ENCODE measurements around the gene DPYSL5.
"Not testable (repeated sequence)": the region's sequence is repeated elsewhere in the genome, so short reads cannot be mapped to it uniquely, and the experiment has no call there.

DPYSL5 gene

GRCh38 chr2:26876260-26876659 is 28.3 kb downstream of the DPYSL5 start:
- DNase-seq: no peak

- DNase-seq: no peak
These were observed 29.3 kb downstream of the DPYSL5 start for GRCh38 chr2:26877276-26877675.

- DNase-seq: no peak
These were observed 32.2 kb downstream of the DPYSL5 start for GRCh38 chr2:26880161-26880560.

GRCh38 chr2:26880910-26881435 is 33.0 kb downstream of the DPYSL5 start:
- no peak for DNase-seq

DNA sequence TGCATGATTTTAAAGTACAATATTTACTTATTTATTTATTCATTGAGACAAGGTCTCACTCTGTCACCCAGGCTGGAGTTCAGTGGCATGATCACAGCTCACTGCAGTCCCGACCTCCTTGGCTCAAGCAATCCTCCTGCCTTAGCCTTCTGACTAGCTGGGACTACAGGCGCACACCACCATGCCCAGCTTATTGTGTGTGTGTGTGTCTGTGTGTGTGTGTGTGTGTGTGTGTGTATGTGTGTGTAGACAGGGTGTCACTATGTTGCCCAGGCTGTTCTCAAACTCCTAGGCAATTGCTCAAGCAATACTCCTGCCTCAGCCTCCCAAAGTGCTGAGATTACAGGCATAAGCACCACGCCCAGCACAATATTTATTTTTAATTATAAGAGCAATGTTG is 34.3 kb downstream of the DPYSL5 start:
- DNase-seq: not testable (repeated sequence)

GRCh38 chr2:26883956-26884355 is 36.0 kb downstream of the DPYSL5 start:
- DNase-seq: peak; percentile 47

DNA sequence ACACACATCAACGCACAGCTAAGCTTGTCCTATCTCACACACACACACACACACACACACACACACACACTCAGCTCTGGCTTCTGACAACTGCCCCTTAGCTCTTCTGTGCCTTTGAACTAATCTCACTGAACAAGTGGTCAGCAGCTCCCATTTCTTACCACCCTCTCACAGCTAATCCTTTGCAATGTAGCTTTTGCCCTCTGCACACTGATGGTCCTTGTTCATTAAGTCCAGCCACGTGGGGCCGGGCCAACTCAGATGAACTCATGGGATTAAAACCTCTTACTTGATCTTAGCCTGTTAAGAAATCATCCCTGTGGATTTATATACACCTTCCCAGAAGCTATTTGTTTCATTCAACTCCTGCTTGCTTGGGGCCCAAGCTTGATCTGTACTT is 36.6 kb downstream of the DPYSL5 start:
- no peak for DNase-seq

GRCh38 chr2:26885651-26886329 is 37.9 kb downstream of the DPYSL5 start:
- no peak for DNase-seq

DNA sequence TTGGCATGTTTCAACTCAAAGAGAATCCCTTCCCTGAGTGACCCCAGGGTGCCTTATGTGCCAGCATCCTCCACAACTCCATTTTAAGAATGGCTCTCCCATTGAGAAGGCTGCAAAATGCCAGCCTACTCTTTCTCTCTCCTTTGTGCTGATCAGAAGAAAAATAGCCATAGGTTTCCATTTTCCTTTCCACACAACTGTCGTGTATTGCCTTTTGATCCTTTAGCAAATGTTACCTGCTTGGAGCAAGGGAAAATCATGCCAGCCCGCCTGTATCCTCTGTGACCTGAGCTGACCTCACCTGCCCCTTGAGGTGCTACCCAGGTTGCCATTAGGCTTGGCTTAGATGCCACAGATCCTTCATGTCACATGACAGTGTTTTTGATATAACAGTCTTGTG is 38.8 kb downstream of the DPYSL5 start:
- DNase-seq: no peak

DNA sequence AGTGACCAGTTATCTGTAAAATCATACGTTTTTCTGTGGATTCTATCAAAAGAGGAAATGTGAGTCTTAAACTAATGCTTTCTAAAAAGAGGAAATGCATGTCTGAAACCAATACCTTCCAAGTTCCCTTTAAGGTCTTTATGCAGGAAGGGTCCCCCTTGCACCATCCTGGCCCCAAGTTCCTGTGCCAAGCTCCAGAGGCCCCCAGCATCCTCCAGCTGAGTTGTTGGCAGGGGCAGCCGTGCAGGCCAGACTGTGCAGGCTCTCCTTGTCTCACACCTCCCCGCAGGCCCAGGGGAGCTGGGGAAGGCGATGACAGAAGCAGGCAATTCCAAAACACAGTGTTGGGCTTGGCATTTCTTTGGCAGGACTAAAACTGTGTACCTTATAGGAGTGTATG is 39.2 kb downstream of the DPYSL5 start:
- DNase-seq: no peak

DNA sequence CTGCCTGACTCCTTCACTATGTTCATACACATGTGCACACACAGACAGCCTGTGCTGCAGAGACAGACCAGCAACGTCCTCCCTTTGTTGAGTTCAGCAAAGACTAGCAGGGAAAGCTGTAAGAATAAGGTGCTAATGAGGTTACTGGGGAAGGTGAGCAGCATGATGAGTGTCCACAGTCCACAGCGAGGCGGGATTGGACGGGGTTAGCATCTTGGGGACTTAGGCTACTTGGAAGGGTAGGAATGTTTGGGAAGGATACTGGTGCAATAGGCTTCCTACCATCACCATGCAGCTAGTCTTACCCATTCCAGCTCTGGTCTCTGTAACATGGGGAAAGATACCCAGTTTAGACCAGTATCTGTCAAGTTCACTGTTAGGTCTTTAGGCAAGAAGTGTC is 41.9 kb downstream of the DPYSL5 start:
- no peak for DNase-seq

DNA sequence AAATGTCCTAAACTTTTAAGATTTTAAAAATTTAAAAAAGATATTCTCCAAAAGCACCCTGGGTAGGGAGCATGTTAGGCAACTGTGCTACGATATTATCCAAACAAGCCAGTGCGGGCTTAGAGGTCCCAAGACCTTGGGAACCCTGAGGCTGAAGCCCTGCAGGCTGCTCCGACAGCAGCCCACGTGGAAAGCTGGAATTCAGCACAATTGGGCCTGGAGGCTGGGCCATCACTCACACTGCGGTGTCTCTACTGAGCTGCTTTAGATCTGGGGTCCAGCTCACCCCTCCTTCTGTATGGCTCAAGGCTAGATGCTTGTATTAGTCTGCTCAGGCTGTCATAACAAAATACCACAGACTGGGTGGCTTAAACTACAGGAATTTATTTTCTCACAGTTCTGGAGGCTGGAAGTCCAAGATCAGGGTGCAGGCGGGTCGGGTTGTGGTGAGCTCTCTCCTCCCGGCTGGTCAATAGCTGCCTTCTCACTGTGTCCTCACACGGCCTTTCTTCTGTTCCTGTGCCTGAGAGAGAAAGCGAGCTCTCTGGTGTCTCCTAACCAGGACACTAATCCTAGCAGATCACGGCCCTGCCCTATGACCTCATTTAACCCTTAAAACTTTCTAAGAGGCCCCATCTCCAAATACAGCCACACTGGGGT is 42.5 kb downstream of the DPYSL5 start:
- DNase-seq: no peak

DNA sequence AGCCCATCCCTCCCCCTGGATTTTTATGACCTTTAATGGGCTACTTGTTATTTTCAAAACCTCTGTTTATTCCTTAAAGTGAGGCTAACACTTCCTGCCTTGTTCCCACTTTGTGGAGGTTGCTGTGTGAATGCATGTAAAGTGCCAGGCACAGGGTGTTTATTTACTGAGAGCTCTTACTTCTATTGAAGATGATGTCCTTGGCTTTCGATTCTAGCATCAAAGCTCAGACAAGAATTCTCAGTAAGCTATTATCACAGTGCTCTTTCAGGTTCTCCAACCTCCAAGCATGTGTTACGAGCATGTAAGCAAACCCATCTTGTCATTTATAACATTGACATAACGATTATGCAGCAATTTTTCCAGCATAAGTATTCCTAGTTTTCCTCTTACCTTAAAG is 44.2 kb downstream of the DPYSL5 start:
- DNase-seq: peak; percentile 43

DNA sequence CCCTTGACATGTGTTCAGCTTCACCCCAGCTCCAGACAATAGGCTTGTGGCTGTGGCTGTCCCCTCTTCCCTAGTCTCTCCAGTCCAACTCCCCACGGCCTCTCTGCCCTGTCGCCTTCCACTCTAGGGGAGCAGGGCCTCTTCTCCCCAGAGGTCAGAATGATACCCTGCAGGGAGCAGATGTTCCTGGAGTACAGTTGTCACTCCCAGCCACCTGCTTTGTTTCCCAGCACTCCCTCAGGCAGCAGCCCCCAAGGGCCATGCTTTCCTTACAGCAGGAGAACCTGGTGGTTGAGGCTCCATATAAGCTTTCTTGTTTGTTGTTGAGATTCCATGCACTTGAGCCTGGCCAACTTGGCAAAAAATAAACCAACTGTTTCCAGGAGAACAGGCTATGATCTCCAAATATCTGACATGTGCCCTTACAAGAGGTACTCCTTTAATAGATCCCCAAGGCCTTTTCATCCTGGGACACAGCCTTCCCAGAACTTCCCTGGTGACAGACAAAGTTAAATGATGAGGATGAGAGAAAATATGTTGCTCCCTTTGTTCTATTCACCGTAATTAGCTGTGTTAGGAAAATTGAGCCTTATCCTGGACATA is 45.1 kb downstream of the DPYSL5 start:
- peak; percentile 56 for DNase-seq

DNA sequence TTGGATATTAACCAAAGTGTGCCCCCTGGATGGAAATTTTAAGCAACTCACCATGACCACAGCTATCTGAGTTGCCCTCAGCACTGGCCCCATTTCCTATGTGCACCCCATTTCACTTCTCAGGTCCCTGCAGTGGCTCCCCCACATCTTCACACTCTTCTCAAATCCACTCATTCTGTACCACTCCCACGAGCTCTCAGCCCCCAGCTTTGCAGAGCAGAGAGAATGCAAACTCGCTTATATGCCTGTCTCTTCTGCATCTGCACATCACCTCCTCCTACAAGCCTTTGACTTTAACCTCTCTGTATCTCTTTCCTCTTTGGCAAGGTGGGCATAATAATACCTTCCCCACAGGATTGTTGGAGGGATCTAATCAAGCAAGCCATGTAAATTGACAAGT is 46.2 kb downstream of the DPYSL5 start:
- no peak for DNase-seq

- DNase-seq: no peak
These were observed 50.0 kb downstream of the DPYSL5 start for GRCh38 chr2:26897807-26898479.

DNA sequence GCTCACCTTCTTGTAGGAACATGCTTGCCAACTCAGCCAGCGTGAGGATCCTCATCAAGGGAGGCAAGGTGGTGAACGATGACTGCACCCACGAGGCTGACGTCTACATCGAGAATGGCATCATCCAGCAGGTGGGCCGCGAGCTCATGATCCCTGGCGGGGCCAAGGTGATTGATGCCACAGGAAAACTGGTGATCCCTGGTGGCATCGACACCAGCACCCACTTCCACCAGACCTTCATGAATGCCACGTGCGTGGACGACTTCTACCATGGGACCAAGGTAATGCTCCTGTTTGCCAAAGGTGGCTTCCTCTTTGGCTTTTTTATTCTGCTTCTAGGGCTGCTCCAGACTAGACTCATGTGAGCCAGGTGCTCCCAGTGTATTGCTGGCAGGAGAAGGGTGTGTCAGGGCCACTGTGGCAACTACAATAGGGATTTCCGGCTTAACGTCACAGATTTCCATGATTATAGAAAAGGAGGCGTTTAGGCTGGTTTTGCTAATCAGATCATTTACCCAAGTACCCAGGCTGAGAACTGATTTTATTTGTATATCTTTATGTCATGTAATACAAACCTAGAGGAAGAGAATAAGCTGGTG is 50.6 kb downstream of the DPYSL5 start:
- DNase-seq: no peak

DNA sequence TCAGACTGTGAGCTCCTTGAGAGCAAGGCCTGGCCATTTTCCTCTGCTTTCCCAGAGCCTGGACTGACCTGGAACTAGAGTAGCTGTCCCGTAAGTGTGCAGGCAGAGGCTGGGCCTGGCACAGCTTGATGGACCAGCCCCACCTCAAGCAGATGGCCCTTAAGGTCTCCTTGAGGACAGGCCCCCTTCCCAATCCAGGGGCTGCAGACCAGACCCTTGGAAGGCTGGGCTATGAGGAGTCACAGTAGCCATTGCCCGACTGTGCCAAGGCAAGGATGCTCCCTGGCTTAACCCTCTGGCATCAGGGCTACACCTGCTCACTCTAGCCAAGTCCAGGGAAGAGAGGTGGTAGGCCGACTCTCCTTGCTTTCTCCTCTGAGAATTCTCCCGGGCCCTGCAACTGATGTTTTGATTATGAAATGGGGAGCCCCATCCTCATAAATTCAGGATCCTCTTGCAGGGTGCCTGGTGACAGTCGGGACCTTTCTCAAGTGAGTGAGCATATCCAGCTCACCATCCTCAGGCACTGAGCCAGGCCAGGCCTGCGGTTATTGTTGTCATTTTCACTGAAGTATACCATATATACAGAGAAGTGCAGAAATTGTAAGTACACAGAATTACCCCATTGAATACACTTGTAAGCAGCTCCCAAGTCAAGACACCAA is 51.7 kb downstream of the DPYSL5 start:
- DNase-seq: no peak

- peak; percentile 45 for DNase-seq
These were observed 52.9 kb downstream of the DPYSL5 start for GRCh38 chr2:26900831-26901321.

DNA sequence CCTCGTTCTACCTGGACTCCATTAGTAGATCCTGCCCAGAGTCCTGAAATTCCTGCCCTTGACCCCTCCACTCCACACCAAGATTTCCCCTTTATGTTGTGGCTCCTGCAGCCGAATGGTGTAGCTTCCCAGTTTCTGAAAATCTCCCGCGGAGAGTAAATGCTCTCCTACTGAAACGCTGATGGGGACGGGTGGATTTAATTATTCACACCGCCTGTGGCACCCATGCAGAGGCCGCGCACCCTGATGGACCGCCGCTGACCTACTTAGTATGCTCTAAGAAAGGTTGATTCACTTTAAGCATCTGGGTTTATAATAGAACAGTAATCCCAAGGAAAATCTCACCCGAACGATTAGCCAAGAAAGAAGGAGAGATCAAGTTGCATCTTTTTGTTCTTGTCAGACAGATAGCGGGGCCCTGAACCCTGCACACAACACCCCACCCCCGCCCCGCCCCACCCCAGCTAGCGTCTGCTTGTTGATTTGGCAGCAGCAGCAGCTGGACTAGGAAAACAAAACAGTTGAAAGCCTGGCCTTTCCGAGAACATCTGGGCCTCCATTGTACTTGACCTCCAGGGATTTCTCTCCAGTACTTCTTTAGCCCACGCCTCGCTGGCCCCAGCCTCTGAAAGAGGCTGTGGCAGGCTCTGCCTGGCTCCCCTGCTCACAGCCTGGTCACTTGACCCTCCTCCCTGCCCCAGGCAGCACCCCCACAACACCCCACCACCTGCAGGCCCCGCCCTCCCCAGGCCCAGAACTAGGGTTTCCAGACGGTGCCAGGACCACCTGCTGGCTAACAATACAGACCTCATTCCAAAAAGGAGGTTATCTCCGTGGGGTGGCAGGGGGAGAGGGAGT is 53.6 kb downstream of the DPYSL5 start:
- peak; percentile 75 for DNase-seq

DNA sequence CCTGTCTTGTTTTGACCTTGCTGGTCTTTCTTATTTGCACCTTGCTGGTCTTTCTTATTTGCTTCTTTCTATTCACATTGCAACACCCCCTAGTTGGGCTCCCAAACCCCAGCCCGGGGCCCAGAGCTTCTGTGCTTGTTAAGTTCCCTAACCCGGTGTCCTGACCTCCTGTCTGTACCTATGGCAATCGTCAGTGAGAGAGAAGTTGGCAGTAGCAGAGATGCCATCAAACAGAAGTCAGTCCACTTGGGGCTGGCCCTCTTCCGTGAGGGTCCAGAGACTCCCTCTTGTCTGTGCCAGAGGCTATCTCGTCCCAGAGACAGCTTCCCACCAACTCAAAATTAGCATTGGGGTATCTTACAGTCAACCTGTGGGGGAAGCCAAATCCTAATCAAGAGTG is 55.7 kb downstream of the DPYSL5 start:
- no peak for DNase-seq
